ENCODE measurements around the gene OSBPL9.

The OSBPL9 gene

DNA sequence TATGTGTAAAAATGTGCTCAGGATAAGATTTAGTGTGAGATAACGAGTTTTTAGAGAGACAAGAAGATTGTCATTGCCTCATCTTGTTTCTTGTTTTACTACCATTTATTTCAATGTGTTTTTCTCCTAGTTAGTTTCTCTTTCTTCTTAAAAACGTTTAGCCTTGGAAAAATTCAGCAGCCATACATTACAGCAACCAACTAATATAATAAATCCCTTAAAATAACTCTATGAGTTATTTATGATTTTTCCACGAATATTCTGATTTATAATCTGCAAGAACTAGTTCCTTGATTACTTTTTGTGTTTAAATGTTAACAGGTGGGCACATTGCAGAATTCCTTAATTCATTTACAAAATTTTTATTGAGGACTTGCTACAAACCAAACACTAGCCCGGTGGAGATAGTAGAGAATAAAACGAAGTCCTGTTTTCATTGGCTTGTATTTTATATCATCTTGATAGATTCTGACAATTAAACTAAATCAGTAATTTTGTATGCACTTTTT lies 118.9 kb downstream of the OSBPL9 start:
- peaks cover 75% of the 10 kb centered on the region for H3K4me1 Mint-ChIP-seq
- no peaks in the 10 kb centered on the region for H3K27me3 Mint-ChIP-seq
- no peak overlapping the region for H3K27ac Mint-ChIP-seq
- H3K4me3 Mint-ChIP-seq, result no peak overlapping the region
- no peak for ATAC-seq
- no peaks in the 10 kb centered on the region for H3K36me3 Mint-ChIP-seq
- H3K9me3 Mint-ChIP-seq, result no peaks in the 10 kb centered on the region

DNA sequence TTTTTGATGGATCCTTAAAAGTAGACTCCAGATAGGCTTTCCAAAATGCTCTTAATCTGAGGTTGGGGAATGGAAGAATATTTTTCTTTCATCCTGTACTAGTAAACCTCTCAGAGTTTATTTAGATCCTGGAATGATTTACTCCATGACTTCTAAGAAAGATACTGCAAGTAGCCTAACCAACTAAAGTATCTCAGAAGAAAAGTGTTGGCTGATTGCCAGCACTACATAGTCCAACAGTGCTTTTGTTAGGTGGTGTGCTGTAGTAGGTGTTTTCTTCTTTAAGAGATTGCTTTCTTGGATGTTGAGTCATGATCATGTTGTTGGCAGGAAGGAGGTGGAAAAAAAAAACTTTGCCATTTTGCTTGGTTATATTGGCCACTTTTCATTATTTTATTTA lies 119.8 kb downstream of the OSBPL9 start:
- no peak for ATAC-seq
- Mint-ChIP-seq H3K9me3 (no peaks in the 10 kb centered on the region), H3K27me3 (no peaks in the 10 kb centered on the region), H3K4me1 (peaks cover 75% of the 10 kb centered on the region), H3K36me3 (peaks cover 2% of the 10 kb centered on the region), H3K4me3 (no peak overlapping the region), H3K27ac (no peak overlapping the region)

DNA sequence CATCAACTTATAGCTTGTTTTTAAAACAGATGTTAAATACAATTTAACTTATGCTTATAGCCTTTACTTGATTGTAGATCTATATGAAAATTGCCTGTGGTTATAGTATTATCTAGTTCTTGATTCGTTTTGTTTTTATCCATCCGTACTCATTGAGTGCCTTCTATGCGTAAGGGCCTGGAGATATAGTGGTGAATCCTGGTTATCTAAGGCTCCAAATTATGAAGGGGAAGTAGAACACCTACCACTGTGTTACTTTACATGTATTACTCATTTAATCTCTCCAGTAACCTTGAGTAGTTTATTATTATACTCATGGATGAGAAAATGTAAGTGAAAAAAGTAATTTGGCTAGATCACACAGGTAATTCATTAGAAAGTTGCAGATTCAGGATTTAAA lies 121.8 kb downstream of the OSBPL9 start:
- H3K4me3 Mint-ChIP-seq, result no peak overlapping the region

DNA sequence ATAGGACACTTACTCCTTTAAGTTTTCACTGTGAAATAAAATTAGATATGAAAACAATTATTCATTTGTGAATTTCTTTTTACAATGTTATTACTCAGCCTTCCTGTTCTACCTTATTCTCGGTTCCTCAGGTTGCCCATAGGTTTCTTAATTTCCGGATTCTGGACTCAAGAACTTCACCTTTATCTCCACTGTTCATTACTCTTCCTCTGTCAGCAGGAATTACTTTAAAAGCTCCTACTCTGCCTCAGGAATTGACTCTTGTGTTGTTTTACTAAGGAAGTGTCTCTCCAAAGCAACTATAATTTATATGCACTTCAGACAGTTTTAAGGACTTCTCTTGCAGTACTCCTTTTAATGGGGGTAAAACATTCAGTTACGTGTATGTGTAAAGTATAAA lies 123.8 kb downstream of the OSBPL9 start:
- Mint-ChIP-seq H3K36me3 (peaks cover 12% of the 10 kb centered on the region), H3K27ac (no peak overlapping the region), H3K27me3 (no peaks in the 10 kb centered on the region), H3K4me3 (no peak overlapping the region), H3K4me1 (peaks cover 62% of the 10 kb centered on the region), H3K9me3 (no peaks in the 10 kb centered on the region)
- ATAC-seq, result peak; percentile 63

More for the DNA sequence above, 121.8 kb downstream of the OSBPL9 start:
- no peaks in the 10 kb centered on the region for H3K9me3 Mint-ChIP-seq
- H3K36me3 Mint-ChIP-seq, result peaks cover 12% of the 10 kb centered on the region
- no peaks in the 10 kb centered on the region for H3K27me3 Mint-ChIP-seq
- H3K4me1 Mint-ChIP-seq, result peaks cover 63% of the 10 kb centered on the region
- H3K27ac Mint-ChIP-seq, result no peak overlapping the region
- ATAC-seq, result no peak

DNA sequence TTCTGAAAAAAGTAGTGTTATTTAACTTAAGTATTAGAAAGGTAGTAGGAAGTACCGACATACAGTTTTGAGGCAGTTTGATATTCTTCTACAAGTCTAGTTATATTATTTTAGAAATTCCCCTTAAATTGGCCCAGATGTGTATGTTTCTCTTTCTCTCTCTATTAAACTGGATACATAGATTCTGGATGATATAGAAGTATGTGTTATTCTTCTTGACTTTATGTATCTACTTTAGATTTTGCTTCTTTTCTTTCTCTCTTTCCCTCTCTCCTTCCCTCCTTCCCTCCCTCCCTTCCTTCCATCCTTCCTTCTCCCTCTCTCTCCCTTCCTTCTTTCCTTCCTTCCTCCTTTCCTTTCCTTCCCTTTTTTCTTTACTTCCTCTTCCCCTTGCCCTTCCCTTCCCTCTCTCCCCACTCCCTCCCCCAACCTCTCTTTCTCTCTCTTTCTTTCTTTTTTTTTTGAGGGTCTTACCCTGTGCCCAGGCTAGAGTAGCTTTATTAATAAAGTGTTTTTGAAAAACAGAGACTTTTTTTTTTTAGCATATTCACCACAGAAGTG lies 124.3 kb downstream of the OSBPL9 start:
- ATAC-seq, result no peak
- Mint-ChIP-seq H3K27me3 (no peaks in the 10 kb centered on the region), H3K36me3 (peaks cover 14% of the 10 kb centered on the region), H3K4me3 (no peak overlapping the region), H3K4me1 (peaks cover 59% of the 10 kb centered on the region), H3K27ac (no peak overlapping the region), H3K9me3 (no peaks in the 10 kb centered on the region)

GRCh38 chr1:51744506-51745303 lies 127.8 kb downstream of the OSBPL9 start:
- Mint-ChIP-seq H3K36me3 (peaks cover 27% of the 10 kb centered on the region), H3K4me1 (peaks cover 35% of the 10 kb centered on the region), H3K9me3 (no peaks in the 10 kb centered on the region), H3K27me3 (no peaks in the 10 kb centered on the region), H3K27ac (no peak overlapping the region), H3K4me3 (no peak overlapping the region)
- ATAC-seq, result no peak

GRCh38 chr1:51745304-51745570 lies 128.3 kb downstream of the OSBPL9 start:
- Mint-ChIP-seq H3K27me3 (no peaks in the 10 kb centered on the region), H3K27ac (no peak overlapping the region), H3K4me1 (peaks cover 30% of the 10 kb centered on the region), H3K9me3 (no peaks in the 10 kb centered on the region), H3K36me3 (peaks cover 27% of the 10 kb centered on the region), H3K4me3 (no peak overlapping the region)
- no peak for ATAC-seq

GRCh38 chr1:51749151-51749550 lies 132.3 kb downstream of the OSBPL9 start:
- H3K36me3 Mint-ChIP-seq, result peaks cover 41% of the 10 kb centered on the region
- H3K27me3 Mint-ChIP-seq, result no peaks in the 10 kb centered on the region
- no peaks in the 10 kb centered on the region for H3K9me3 Mint-ChIP-seq
- no peak for ATAC-seq
- no peak overlapping the region for H3K27ac Mint-ChIP-seq
- peaks cover 11% of the 10 kb centered on the region for H3K4me1 Mint-ChIP-seq
- H3K4me3 Mint-ChIP-seq, result no peak overlapping the region

GRCh38 chr1:51750218-51750617 lies 133.3 kb downstream of the OSBPL9 start:
- Mint-ChIP-seq H3K27ac (no peak overlapping the region), H3K4me3 (no peak overlapping the region), H3K9me3 (no peaks in the 10 kb centered on the region), H3K4me1 (peaks cover under 1% of the 10 kb centered on the region), H3K36me3 (peaks cover 48% of the 10 kb centered on the region), H3K27me3 (no peaks in the 10 kb centered on the region)
- ATAC-seq, result no peak

DNA sequence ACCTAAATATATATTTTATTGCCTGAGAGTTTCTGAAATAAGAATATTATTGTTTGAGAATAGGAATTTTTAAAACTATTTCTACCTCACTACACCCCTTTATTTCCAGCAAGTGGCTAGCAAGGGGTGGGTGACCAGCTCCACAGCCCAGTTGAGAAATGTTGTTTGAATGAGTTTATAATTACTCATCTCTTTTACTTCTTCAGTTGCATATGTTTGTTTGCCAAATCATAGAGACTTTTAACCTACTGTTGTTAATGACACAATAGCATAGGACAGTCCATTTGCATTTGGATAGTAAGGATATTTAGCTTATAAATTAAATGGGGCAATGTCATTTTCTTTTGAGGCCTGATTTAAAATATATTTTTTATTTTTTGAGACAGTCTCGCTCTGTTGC lies 133.8 kb downstream of the OSBPL9 start:
- H3K36me3 Mint-ChIP-seq, result peaks cover 53% of the 10 kb centered on the region
- no peaks in the 10 kb centered on the region for H3K9me3 Mint-ChIP-seq
- H3K27me3 Mint-ChIP-seq, result no peaks in the 10 kb centered on the region
- no peak overlapping the region for H3K4me3 Mint-ChIP-seq
- no peaks in the 10 kb centered on the region for H3K4me1 Mint-ChIP-seq
- H3K27ac Mint-ChIP-seq, result no peak overlapping the region
- ATAC-seq, result no peak

DNA sequence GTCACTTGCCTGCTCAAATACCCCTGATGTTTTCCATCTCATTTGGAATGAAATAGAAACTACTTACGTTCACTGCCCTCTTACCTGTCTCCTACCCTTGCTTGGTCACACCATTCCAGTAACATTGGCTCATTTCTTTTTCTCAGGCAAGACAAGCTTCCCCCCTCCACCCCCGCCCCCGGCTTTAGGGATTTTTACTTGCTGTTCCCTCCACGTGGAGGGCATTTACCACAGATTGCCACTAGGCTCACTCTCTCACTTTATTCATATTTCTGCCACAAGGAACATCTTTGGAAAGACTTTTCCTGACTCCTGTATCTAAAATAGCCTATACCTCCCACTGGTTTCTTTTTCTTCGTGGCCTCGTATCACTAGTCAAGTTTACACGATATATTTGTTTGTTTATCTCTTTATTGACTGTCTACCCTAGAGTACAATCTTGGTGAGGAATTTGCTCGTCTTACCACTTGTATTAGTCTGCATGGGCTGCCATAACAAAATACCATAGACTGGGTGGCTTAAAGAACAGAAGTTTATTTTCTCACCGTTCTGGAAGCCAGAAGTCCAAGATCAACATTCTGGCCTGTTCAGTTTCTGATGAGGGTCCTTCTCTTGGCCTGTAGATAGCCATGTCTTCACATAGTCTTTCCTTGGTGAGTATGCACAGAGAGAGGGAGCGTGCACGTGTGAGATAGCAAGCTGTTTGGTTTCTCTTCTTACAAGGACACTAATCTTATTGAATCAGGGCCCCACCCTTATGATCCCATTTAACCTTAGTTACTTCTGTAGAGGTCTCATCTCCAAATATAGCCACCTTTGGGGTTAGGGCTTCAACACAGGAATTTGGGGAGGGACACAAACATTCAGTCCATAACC lies 135.4 kb downstream of the OSBPL9 start:
- H3K4me3 Mint-ChIP-seq, result no peak overlapping the region
- no peak for ATAC-seq
- no peak overlapping the region for H3K27ac Mint-ChIP-seq
- H3K4me1 Mint-ChIP-seq, result no peaks in the 10 kb centered on the region
- no peaks in the 10 kb centered on the region for H3K27me3 Mint-ChIP-seq
- no peaks in the 10 kb centered on the region for H3K9me3 Mint-ChIP-seq
- H3K36me3 Mint-ChIP-seq, result peaks cover 51% of the 10 kb centered on the region

- H3K36me3 Mint-ChIP-seq, result peaks cover 47% of the 10 kb centered on the region
- H3K4me1 Mint-ChIP-seq, result no peaks in the 10 kb centered on the region
- no peak overlapping the region for H3K4me3 Mint-ChIP-seq
- H3K27me3 Mint-ChIP-seq, result no peaks in the 10 kb centered on the region
- no peak overlapping the region for H3K27ac Mint-ChIP-seq
- ATAC-seq, result no peak
- no peaks in the 10 kb centered on the region for H3K9me3 Mint-ChIP-seq
Observed at GRCh38 chr1:51753969-51754368, 137.1 kb downstream of the OSBPL9 start.

DNA sequence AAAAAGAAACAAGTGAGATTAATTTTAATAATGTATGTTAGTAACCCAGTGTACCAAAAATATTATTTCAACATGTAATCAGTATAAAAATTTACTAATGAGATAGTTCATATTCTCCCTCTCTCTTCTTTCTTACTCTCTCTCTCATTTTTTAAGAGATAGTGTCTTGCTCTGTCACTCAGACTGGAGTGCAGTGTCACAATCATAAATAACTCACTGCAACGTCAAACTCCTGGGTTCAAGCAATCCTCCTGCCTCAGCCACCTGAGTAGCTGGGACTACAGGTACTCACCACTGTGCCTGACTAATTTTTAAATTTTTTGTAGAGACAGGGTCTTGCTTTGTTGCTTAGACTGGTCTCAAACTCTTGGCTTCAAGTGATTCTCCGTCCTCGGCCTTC lies 137.8 kb downstream of the OSBPL9 start:
- no peak overlapping the region for H3K4me3 Mint-ChIP-seq
- peaks cover 50% of the 10 kb centered on the region for H3K36me3 Mint-ChIP-seq
- no peaks in the 10 kb centered on the region for H3K9me3 Mint-ChIP-seq
- no peak overlapping the region for H3K27ac Mint-ChIP-seq
- H3K27me3 Mint-ChIP-seq, result no peaks in the 10 kb centered on the region
- H3K4me1 Mint-ChIP-seq, result peaks cover 3% of the 10 kb centered on the region
- ATAC-seq, result no peak

DNA sequence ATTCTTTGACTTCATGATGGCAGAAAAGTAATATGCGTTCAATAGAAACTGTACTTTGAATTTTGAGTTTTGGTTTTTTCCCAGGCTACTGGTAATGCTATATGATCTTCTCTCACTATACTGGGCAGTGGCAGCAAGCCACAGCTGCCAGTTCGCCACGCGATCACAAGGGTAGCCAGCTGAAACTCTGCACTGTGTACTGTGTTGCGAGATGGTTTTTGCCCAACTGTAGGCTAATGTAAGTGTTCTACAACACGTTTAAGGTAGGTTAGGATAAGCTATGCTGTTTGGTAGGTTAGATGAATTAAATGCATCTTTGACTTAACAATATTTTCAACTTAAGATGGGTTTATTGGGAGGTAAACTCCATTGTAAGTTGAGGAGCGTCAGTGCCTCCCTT lies 138.5 kb downstream of the OSBPL9 start:
- Mint-ChIP-seq H3K36me3 (peaks cover 55% of the 10 kb centered on the region), H3K27me3 (no peaks in the 10 kb centered on the region), H3K4me1 (peaks cover 10% of the 10 kb centered on the region), H3K27ac (no peak overlapping the region), H3K4me3 (no peak overlapping the region), H3K9me3 (no peaks in the 10 kb centered on the region)
- no peak for ATAC-seq

GRCh38 chr1:51756290-51756689 lies 139.4 kb downstream of the OSBPL9 start:
- H3K9me3 Mint-ChIP-seq, result no peaks in the 10 kb centered on the region
- H3K4me1 Mint-ChIP-seq, result peaks cover 17% of the 10 kb centered on the region
- no peak for ATAC-seq
- H3K36me3 Mint-ChIP-seq, result peaks cover 57% of the 10 kb centered on the region
- H3K4me3 Mint-ChIP-seq, result no peak overlapping the region
- no peak overlapping the region for H3K27ac Mint-ChIP-seq
- no peaks in the 10 kb centered on the region for H3K27me3 Mint-ChIP-seq
